ENCODE results near the gene BEND3. TPM values are rescaled to one million over a fixed set of nuclear protein-coding genes. Genes with fewer than 3 reads are reported as not detected.

Gene BEND3
- total and polyA plus RNA-seq, 2 of the 8 experiments (the other 6 are each of a cell fraction or from before 2014, with no cell fraction given), result 25.2 to 38.8 TPM

- TF ChIP-seq CHD1 (IDR thresholded peaks at IDR 0.05; ENCODE audit: low read depth, low read length), result no peak
These were observed 37.6 kb downstream of the BEND3 start (continued) for GRCh38 chr6:107077710-107078109.
